Activated CD8-positive, alpha-beta memory T cell treated with anti-CD3 and anti-CD28 coated beads, Interleukin-2, amount 50 U/mL, for 48 hours (primary cell): ENCODE data around the gene MRPL45.
"Not testable (repeated sequence)": the region's sequence is repeated elsewhere in the genome, so short reads cannot be mapped to it uniquely, and the experiment has no call there.

ENCODE experiments used
- DNase-seq: peaks from one replicate; pipeline ENCODE4 v3.0.0-alpha.2; 2020

Gene MRPL45

GRCh38 chr17:38296834-38297517, at the start of gene MRPL45:
TSS of gene MRPL45 (plus strand) at chr17:38297168. CDS start at chr17:38297184, 16 bp downstream.
- DNase-seq = peak; percentile 97

- not testable (repeated sequence) for DNase-seq
Measured at GRCh38 chr17:38253191-38253590, 43.8 kb upstream of the MRPL45 start.

- DNase-seq = not testable (repeated sequence)
Measured at GRCh38 chr17:38254357-38254756, 42.6 kb upstream of the MRPL45 start.

GRCh38 chr17:38257013-38257621, 39.9 kb upstream of the MRPL45 start:
- DNase-seq = peak; percentile 89

GRCh38 chr17:38265974-38266506, 30.9 kb upstream of the MRPL45 start:
- not testable (repeated sequence) for DNase-seq

- DNase-seq = not testable (repeated sequence)
Measured at GRCh38 chr17:38266571-38266970, 30.4 kb upstream of the MRPL45 start.

- DNase-seq = not testable (repeated sequence)
Measured at GRCh38 chr17:38268138-38268537, 28.8 kb upstream of the MRPL45 start.

GRCh38 chr17:38269045-38269444, 27.9 kb upstream of the MRPL45 start:
- DNase-seq = not testable (repeated sequence)

- not testable (repeated sequence) for DNase-seq
Measured at GRCh38 chr17:38269552-38269951, 27.4 kb upstream of the MRPL45 start.

GRCh38 chr17:38285994-38286393, 11.0 kb upstream of the MRPL45 start:
- not testable (repeated sequence) for DNase-seq

- peak; percentile 67 for DNase-seq
Measured at GRCh38 chr17:38286501-38287091, 10.4 kb upstream of the MRPL45 start.

GRCh38 chr17:38288217-38288827, 8.6 kb upstream of the MRPL45 start:
- DNase-seq = not testable (repeated sequence)

- DNase-seq = not testable (repeated sequence)
Measured at GRCh38 chr17:38289760-38290159, 7.2 kb upstream of the MRPL45 start.

- DNase-seq = not testable (repeated sequence)
Measured at GRCh38 chr17:38295602-38296365, 1.2 kb upstream of the MRPL45 start.

- DNase-seq = no peak
Measured at GRCh38 chr17:38315497-38315896, 18.5 kb downstream of the MRPL45 start.

GRCh38 chr17:38317081-38317480, 20.1 kb downstream of the MRPL45 start:
- DNase-seq = no peak

GRCh38 chr17:38320482-38320881, 23.5 kb downstream of the MRPL45 start:
- no peak for DNase-seq

- DNase-seq = peak; percentile 90
Measured at GRCh38 chr17:38322156-38322779, 25.3 kb downstream of the MRPL45 start.

- DNase-seq = no peak
Measured at GRCh38 chr17:38322897-38323296, 25.9 kb downstream of the MRPL45 start.

GRCh38 chr17:38324141-38324697, 27.3 kb downstream of the MRPL45 start:
- DNase-seq = no peak

GRCh38 chr17:38324772-38325171, 27.8 kb downstream of the MRPL45 start:
- no peak for DNase-seq
